Keratinocyte (primary cell): ENCODE measurements around the gene FRAS1. TPM values are rescaled to one million over a fixed set of nuclear protein-coding genes. Genes with fewer than 3 reads are reported as not detected.

Source experiments
- DNase-seq: peaks from one replicate; pipeline ENCODE4 v3.0.0-alpha.2; 2011; ENCODE audit warnings: low read depth, missing footprints, low spot score
- FAIRE-seq: peaks from 2 replicates; lab custom pipeline; 2011; peaks lifted over from hg19 to GRCh38; lab: Jason Lieb, UNC
- H2AFZ ChIP-seq: 2 replicates; pipeline ENCODE4 v1.6.0; 2012; ENCODE audit warnings: low read length, control low read depth, inconsistent platforms; ENCODE audit not compliant: control insufficient read depth
- H3K27ac ChIP-seq: 2 replicates; pipeline ENCODE4 v1.5.1; 2011; ENCODE audit warnings: low read length; ENCODE audit not compliant: control insufficient read depth, insufficient read depth
- H3K27me3 ChIP-seq: 3 replicates; pipeline ENCODE4 v1.6.0; 2011; ENCODE audit warnings: low read length; ENCODE audit not compliant: control insufficient read depth, insufficient read depth; ENCODE audit errors: extremely low read depth
- H3K36me3 ChIP-seq, 2 experiments: 2 replicates in 1 of 2; 3 replicates in 1 of 2; pipeline ENCODE4 v1.5.1; 2011; ENCODE audit warnings: low read length in 2 of 2, mild to moderate bottlenecking in 1 of 2; ENCODE audit not compliant: control insufficient read depth in 2 of 2, insufficient read depth in 2 of 2; ENCODE audit errors: extremely low read depth in 1 of 2
- H3K4me1 ChIP-seq: 3 replicates; pipeline ENCODE4 v1.5.1; 2011; ENCODE audit warnings: low read length; ENCODE audit not compliant: control insufficient read depth, insufficient read depth; ENCODE audit errors: extremely low read depth
- H3K4me2 ChIP-seq: 3 replicates; pipeline ENCODE4 v1.6.0; 2011; ENCODE audit warnings: low read depth, low read length; ENCODE audit not compliant: control insufficient read depth, insufficient read depth; ENCODE audit errors: extremely low read depth
- H3K4me3 ChIP-seq, 3 experiments: fragments of 200-600 bp in 1 of 3; sonication (generic) in 1 of 3; 2 replicates in 2 of 3; 3 replicates in 1 of 3; pipeline ENCODE4 v1.5.1; 2011 to 2016; ENCODE audit warnings: low read length in 3 of 3, mild to moderate bottlenecking in 3 of 3, control low read depth in 2 of 3, inconsistent platforms in 1 of 3, low read depth in 1 of 3, mixed read lengths in 1 of 3, mixed run types in 1 of 3, moderate library complexity in 1 of 3; ENCODE audit not compliant: control insufficient read depth in 2 of 3, insufficient read depth in 2 of 3; ENCODE audit errors: extremely low read depth in 1 of 3
- H3K79me2 ChIP-seq: 2 replicates; pipeline ENCODE4 v1.6.0; 2012; ENCODE audit warnings: low read length; ENCODE audit not compliant: control insufficient read depth, insufficient read depth
- H3K9ac ChIP-seq: 3 replicates; pipeline ENCODE4 v1.6.0; 2011; ENCODE audit warnings: low read length; ENCODE audit not compliant: control insufficient read depth, insufficient read depth; ENCODE audit errors: extremely low read depth
- H3K9me1 ChIP-seq: 3 replicates; pipeline ENCODE4 v1.6.0; 2011; ENCODE audit warnings: low read length; ENCODE audit not compliant: control insufficient read depth, insufficient read depth; ENCODE audit errors: extremely low read depth
- H3K9me3 ChIP-seq: 2 replicates; pipeline ENCODE4 v1.5.1; 2012; ENCODE audit warnings: low read depth, low read length; ENCODE audit not compliant: control insufficient read depth
- H4K20me1 ChIP-seq: 3 replicates; pipeline ENCODE4 v1.6.0; 2011; ENCODE audit warnings: low read length; ENCODE audit not compliant: control insufficient read depth, insufficient read depth; ENCODE audit errors: extremely low read depth
- EZH2 ChIP-seq: IDR thresholded peaks from one replicate; pipeline ENCODE4 v1.6.1; 2012; ENCODE audit warnings: inconsistent platforms, mild to moderate bottlenecking, low read length, moderate library complexity
- dilution Hi-C: fragments of 300-500 bp; cut with MboI; formaldehyde crosslinking; loops from one replicate; pipeline ENCODE4 v1.7.0; 2020; ENCODE audit warnings: low sequenced_read_pairs; ENCODE audit not compliant: extremely low pct_ligation_motif_present
- polyA plus RNA-seq, 5 experiments: library from polyadenylated mRNA; depleted of rRNA in 3 of 5; stranded (reverse) in 3 of 5; stranded (forward) in 1 of 5; unstranded in 1 of 5; fragments of >200 nt; gene quantifications; 1 replicate in 1 of 5; 2 replicates in 3 of 5; 3 replicates in 1 of 5; pipeline versions ENCODE4 v1.2.1 to v1.2.3, GENCODE V29; 2011 to 2012; ENCODE audit warnings: missing spikeins in 2 of 5, low read depth in 1 of 5, low replicate concordance in 1 of 5
- TF ChIP-seq, protein P1 (sequence below), 3 experiments: IDR thresholded peaks in 1 of 3; conservative IDR thresholded peaks in 1 of 3; optimal IDR thresholded peaks in 1 of 3; 2 replicates in 2 of 3; 3 replicates in 1 of 3; pipeline versions ENCODE3 to v1.5.1; 2011; ENCODE audit warnings: low read length in 3 of 3, mild to moderate bottlenecking in 3 of 3, moderate library complexity in 2 of 3, control low read depth in 1 of 3, inconsistent platforms in 1 of 3; ENCODE audit not compliant: insufficient read depth in 2 of 3; ENCODE audit errors: extremely low read depth in 1 of 3

FRAS1 gene
- polyA plus RNA-seq, 1 donor (not counting 4 experiments of a cell fraction or from before 2014, with no cell fraction given): 3.5 TPM

DNA sequence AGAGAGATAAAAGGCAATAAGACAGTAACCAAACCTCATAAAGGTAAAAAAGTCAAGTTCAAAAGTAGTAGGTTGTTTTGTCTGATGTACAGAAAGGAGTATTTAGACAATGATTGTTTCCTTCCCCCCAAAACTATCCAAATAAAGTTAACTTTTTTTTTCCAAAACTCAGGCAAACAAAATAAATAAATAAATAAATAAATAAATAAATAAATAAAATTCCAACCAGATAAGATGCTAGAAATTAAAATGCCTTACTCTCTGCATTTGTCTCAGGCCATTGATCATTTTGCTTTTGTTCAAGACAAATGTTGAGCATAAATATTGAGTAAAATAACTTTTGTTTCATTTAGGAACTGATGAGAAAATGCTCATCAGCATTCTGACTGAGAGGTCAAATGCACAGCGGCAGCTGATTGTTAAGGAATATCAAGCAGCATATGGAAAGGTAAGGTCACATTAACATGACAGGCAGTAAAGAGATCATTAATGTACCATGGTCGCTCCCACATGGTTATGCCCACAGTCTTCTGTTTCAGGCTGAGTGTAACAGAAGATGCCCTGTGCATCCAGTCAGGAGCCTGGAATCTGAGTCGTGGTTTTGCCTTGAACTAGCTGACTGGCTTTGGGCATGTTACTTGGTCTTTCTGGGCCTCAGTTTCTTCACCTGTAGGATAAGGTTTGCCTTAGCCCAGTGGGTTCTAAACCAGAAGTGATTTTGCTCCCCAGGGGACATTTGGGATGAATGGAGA is 521.7 kb downstream of the FRAS1 start:
- Histone ChIP-seq H3K9me3 (no peaks in the 10 kb centered on the region), H3K27ac (no peak overlapping the region), H3K4me3 (no peak overlapping the region), H4K20me1 (no peaks in the 10 kb centered on the region), H3K79me2 (peaks cover 13% of the 10 kb centered on the region), H3K36me3 (peaks cover 30 to 66% of the 10 kb centered on the region in 2 experiments), H3K4me2 (no peak overlapping the region), H2AFZ (no peak overlapping the region), H3K4me1 (no peaks in the 10 kb centered on the region), H3K27me3 (no peaks in the 10 kb centered on the region), H3K9me1 (peaks cover 2% of the 10 kb centered on the region), H3K9ac (no peak overlapping the region)
- no peak for DNase-seq
- dilution Hi-C loops: no loop called here
- no peak for TF ChIP-seq EZH2
- TF ChIP-seq, protein P1, sequence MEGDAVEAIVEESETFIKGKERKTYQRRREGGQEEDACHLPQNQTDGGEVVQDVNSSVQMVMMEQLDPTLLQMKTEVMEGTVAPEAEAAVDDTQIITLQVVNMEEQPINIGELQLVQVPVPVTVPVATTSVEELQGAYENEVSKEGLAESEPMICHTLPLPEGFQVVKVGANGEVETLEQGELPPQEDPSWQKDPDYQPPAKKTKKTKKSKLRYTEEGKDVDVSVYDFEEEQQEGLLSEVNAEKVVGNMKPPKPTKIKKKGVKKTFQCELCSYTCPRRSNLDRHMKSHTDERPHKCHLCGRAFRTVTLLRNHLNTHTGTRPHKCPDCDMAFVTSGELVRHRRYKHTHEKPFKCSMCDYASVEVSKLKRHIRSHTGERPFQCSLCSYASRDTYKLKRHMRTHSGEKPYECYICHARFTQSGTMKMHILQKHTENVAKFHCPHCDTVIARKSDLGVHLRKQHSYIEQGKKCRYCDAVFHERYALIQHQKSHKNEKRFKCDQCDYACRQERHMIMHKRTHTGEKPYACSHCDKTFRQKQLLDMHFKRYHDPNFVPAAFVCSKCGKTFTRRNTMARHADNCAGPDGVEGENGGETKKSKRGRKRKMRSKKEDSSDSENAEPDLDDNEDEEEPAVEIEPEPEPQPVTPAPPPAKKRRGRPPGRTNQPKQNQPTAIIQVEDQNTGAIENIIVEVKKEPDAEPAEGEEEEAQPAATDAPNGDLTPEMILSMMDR (optimal IDR thresholded peaks at IDR 0.05 in 1 of 3, IDR thresholded peaks at IDR 0.05 in 1 of 3, conservative IDR thresholded peaks at IDR 0.05 in 1 of 3; ENCODE audit: extremely low read depth in 1 of 3, insufficient read depth in 2 of 3, low read length in 3 of 3): no peak
- no peak for FAIRE-seq

GRCh38 chr4:78581618-78582017 is 524.5 kb downstream of the FRAS1 start:
- Histone ChIP-seq H3K4me3 (no peak overlapping the region), H2AFZ (no peak overlapping the region), H3K4me2 (no peak overlapping the region), H4K20me1 (no peaks in the 10 kb centered on the region), H3K27me3 (no peaks in the 10 kb centered on the region), H3K27ac (no peak overlapping the region), H3K4me1 (no peaks in the 10 kb centered on the region), H3K9me1 (peaks cover 2% of the 10 kb centered on the region), H3K36me3 (peaks cover 42 to 55% of the 10 kb centered on the region in 2 experiments), H3K9me3 (no peaks in the 10 kb centered on the region), H3K79me2 (peaks cover 5% of the 10 kb centered on the region), H3K9ac (no peak overlapping the region)
- FAIRE-seq (no peak), DNase-seq (no peak)
- TF ChIP-seq, protein P1 (optimal IDR thresholded peaks at IDR 0.05 in 1 of 3, IDR thresholded peaks at IDR 0.05 in 1 of 3, conservative IDR thresholded peaks at IDR 0.05 in 1 of 3; ENCODE audit: extremely low read depth in 1 of 3, insufficient read depth in 2 of 3, low read length in 3 of 3): no peak
- TF ChIP-seq EZH2: no peak
- dilution Hi-C loops: no loop called here
